GM18858 (cell line): ENCODE measurements around the gene WDR93.
"Not testable (repeated sequence)": the region's sequence is repeated elsewhere in the genome, so short reads cannot be mapped to it uniquely, and the experiment has no call there.

ENCODE experiments used
- ATAC-seq: cut with Tn5 transposase; IDR thresholded peaks from one replicate; pipeline ENCODE4 v1.9.1; 2021; ENCODE audit not compliant: unreplicated experiment

WDR93 gene

GRCh38 chr15:89784686-89784960 is 94.0 kb downstream of the WDR93 start:
- ATAC-seq = no peak

DNA sequence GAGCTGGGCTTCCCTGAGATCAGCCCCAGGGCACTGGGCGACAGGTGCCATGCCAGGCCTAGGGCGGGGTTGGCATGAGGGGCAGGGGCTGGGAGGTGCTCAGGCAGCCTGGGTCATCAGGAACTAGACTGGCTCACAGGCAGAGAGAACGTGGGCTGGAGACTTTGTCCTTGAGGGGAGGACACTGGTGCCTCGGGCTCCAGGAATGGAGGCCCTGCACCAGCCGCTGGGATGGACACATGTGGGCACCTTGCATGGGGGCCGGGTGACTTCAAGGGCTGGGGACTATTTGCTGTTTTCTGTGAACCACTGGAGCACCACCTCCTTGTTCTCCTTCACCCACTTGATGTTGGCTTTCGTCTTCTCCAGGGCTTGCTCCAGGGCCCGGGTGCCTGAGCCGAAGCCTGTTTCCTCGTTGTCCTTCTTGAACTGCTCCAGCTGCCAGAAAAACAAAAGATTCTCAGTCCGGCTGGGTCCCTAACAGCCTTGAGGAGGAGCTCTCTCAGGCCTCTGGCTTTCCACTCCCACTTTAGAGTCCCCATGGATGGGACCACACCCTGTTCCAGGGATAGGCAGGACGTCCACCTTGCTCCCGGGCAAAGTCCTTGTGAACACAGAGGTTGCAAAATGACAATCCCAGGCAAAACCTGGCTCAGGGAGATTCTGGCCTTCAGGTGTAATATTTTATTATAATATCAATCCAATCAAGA is 94.6 kb downstream of the WDR93 start:
- ATAC-seq = no peak

- no peak for ATAC-seq
These were observed 95.1 kb downstream of the WDR93 start for GRCh38 chr15:89785774-89786140.

- no peak for ATAC-seq
These were observed 97.3 kb downstream of the WDR93 start for GRCh38 chr15:89787944-89788343.

GRCh38 chr15:89788585-89788984 is 98.0 kb downstream of the WDR93 start:
- not testable (repeated sequence) for ATAC-seq

DNA sequence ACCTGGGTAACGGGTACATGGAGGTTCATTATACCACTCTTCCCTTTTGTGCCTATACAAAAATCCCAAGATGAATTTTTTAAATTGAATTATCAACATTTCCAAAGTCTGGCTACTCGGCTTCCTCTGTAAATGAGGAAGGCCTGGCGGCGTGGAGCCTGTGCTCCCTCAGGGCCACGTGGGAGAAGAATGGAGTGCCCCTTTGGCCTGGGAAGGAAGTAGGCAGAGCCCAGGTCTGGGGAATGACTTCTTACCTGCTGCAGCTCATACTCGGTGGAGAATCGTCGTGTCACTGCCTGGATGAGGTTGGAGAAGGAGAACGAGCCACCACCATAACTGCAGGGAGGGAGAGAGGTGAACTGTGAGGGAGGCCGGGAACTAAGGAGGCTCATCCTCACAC is 99.6 kb downstream of the WDR93 start:
- no peak for ATAC-seq

- no peak for ATAC-seq
These were observed 100.0 kb downstream of the WDR93 start for GRCh38 chr15:89790661-89791060.

- ATAC-seq = no peak
These were observed 101.6 kb downstream of the WDR93 start for GRCh38 chr15:89792106-89792805.
